SK-N-SH treated with all-trans-retinoic acid at 6 μM for 48 hours (cell line): ENCODE results near the gene UBE3C.

Experiments used
- ARNTL ChIP-seq: fragments of 450-650 bp; formaldehyde crosslinking; IDR thresholded peaks from 2 replicates; pipeline ENCODE4 v1.5.0; 2020; ENCODE audit warnings: low read depth, mild to moderate bottlenecking, moderate library complexity, borderline replicate concordance
- GLIS3 ChIP-seq: fragments of 250-450 bp; sonication (Bioruptor Pico); IDR thresholded peaks from 2 replicates; pipeline ENCODE4 v1.5.0; 2020; ENCODE audit warnings: mild to moderate bottlenecking, moderate library complexity
- PPARA ChIP-seq: fragments of 250-450 bp; sonication (Bioruptor Pico); IDR thresholded peaks from 2 replicates; pipeline ENCODE4 v1.5.0; 2020; ENCODE audit warnings: mild to moderate bottlenecking, borderline replicate concordance
- ZFP30 ChIP-seq: fragments of 450-650 bp; formaldehyde crosslinking; IDR thresholded peaks from 2 replicates; pipeline ENCODE4 v1.5.0; 2022; ENCODE audit warnings: mild to moderate bottlenecking, moderate library complexity
- TF ChIP-seq, protein P1 (sequence below): fragments of 250-450 bp; sonication (Bioruptor Pico); IDR thresholded peaks from 2 replicates; pipeline ENCODE4 v1.8.0; 2021; ENCODE audit warnings: low read depth, mild to moderate bottlenecking, moderate library complexity, borderline replicate concordance

GRCh38 chr7:157263156-157263555, 124.4 kb downstream of the UBE3C start:
- TF ChIP-seq, protein P1, sequence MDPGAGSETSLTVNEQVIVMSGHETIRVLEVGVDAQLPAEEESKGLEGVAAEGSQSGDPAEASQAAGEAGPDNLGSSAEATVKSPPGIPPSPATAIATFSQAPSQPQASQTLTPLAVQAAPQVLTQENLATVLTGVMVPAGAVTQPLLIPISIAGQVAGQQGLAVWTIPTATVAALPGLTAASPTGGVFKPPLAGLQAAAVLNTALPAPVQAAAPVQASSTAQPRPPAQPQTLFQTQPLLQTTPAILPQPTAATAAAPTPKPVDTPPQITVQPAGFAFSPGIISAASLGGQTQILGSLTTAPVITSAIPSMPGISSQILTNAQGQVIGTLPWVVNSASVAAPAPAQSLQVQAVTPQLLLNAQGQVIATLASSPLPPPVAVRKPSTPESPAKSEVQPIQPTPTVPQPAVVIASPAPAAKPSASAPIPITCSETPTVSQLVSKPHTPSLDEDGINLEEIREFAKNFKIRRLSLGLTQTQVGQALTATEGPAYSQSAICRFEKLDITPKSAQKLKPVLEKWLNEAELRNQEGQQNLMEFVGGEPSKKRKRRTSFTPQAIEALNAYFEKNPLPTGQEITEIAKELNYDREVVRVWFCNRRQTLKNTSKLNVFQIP (CRISPR knock-in tag), result no peak
- no peak for TF ChIP-seq ARNTL (CRISPR knock-in tag)
- no peak for TF ChIP-seq GLIS3
- no peak for TF ChIP-seq ZFP30 (CRISPR knock-in tag)
- no peak for TF ChIP-seq PPARA (CRISPR knock-in tag)
